Measurements from ENCODE around the gene TEX29.

The TEX29 gene

DNA sequence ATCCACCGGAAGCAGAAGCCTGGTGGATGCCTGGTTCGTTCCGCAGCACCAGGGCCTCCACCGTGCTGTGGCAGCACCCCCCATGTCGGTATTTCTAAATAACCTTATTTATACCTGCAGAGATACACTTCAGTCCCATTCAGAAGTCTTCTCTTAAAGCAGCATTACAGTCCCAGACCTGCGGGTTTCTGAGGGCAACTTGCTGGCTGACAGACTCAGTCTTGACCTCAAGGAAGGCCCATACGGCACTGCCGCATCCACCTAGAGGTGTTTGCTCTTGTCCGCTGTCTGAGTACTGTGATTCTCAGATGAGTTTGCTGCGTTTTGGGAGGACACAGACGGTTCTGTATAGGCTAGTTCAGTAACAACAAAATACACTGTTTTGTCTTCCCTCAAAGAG, 16.9 kb upstream of the TEX29 start:
- no peak for TF ChIP-seq EZH2 (IDR thresholded peaks at IDR 0.05; ENCODE audit: borderline replicate concordance, low read depth, low read length, severe bottlenecking)
- TF ChIP-seq, protein P1, sequence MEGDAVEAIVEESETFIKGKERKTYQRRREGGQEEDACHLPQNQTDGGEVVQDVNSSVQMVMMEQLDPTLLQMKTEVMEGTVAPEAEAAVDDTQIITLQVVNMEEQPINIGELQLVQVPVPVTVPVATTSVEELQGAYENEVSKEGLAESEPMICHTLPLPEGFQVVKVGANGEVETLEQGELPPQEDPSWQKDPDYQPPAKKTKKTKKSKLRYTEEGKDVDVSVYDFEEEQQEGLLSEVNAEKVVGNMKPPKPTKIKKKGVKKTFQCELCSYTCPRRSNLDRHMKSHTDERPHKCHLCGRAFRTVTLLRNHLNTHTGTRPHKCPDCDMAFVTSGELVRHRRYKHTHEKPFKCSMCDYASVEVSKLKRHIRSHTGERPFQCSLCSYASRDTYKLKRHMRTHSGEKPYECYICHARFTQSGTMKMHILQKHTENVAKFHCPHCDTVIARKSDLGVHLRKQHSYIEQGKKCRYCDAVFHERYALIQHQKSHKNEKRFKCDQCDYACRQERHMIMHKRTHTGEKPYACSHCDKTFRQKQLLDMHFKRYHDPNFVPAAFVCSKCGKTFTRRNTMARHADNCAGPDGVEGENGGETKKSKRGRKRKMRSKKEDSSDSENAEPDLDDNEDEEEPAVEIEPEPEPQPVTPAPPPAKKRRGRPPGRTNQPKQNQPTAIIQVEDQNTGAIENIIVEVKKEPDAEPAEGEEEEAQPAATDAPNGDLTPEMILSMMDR (IDR thresholded peaks at IDR 0.05; ENCODE audit: borderline replicate concordance, extremely low read depth, low read length, poor library complexity, severe bottlenecking): no peak
- no peak for DNase-seq
- H4K20me1 ChIP-seq (ENCODE audit: insufficient read depth, low read length): peaks cover 9% of the 10 kb centered on the region
- no peak overlapping the region for H3K4me3 ChIP-seq (ENCODE audit: low read depth in 1 of 2, low read length in 2 of 2)
- no peak overlapping the region for H3K27ac ChIP-seq (ENCODE audit: low read length)
- H3K9me3 ChIP-seq (ENCODE audit: insufficient read depth, low read length, severe bottlenecking): peaks cover 3% of the 10 kb centered on the region
- no peak overlapping the region for H3K4me2 ChIP-seq (ENCODE audit: insufficient read depth, low read length)
- H3K27me3 ChIP-seq (ENCODE audit: insufficient read depth, low read length, poor library complexity): no peaks in the 10 kb centered on the region
- no peaks in the 10 kb centered on the region; the same call in 1 of the 2 replicates for H3K79me2 ChIP-seq (ENCODE audit: insufficient read depth, low read length)
- H3K4me1 ChIP-seq (ENCODE audit: insufficient read depth, low read length): no peaks in the 10 kb centered on the region
- no peak overlapping the region for H2AFZ ChIP-seq (ENCODE audit: low read depth, low read length)
- H3K9ac ChIP-seq (ENCODE audit: low read depth, low read length): no peak overlapping the region
- ATAC-seq (ENCODE audit: insufficient read depth, low read depth): no peak
- H3K36me3 ChIP-seq (ENCODE audit: insufficient read depth, low read length): peaks cover 97% of the 10 kb centered on the region

DNA sequence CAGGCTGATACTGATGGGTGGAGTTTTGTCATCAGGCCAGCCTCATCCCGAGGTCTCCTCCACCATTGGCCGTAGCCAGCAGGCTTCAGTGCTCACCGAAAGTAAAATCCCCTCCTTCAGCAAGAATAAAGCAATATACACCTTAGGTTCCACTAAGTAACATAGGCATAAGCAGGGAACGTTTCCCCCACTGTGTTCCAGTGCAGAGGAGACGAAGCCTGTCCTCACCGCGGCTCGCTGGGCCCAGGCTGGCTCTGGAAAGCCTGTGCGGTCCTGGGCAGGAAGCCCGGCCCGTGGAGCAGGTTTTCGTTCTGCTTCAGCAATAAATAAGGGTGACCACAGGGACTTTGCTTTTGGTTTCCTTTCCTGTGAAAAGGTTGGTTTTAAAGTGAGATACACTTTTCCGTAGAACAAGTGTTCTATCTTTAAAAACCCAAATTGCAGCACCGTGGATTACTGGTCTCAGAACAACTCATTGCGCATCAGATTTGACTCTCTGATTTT, 16.3 kb upstream of the TEX29 start:
- Histone ChIP-seq H2AFZ (ENCODE audit: low read depth, low read length) (no peak overlapping the region), H3K4me2 (ENCODE audit: insufficient read depth, low read length) (no peak overlapping the region), H3K9ac (ENCODE audit: low read depth, low read length) (no peak overlapping the region), H3K4me1 (ENCODE audit: insufficient read depth, low read length) (no peaks in the 10 kb centered on the region), H3K79me2 (ENCODE audit: insufficient read depth, low read length) (peaks cover 2% of the 10 kb centered on the region; the same call in 1 of the 2 replicates), H3K27me3 (ENCODE audit: insufficient read depth, low read length, poor library complexity) (no peaks in the 10 kb centered on the region), H3K9me3 (ENCODE audit: insufficient read depth, low read length, severe bottlenecking) (peaks cover 5% of the 10 kb centered on the region), H3K4me3 (ENCODE audit: low read depth in 1 of 2, low read length in 2 of 2) (no peak overlapping the region), H3K27ac (ENCODE audit: low read length) (no peak overlapping the region), H3K36me3 (ENCODE audit: insufficient read depth, low read length) (peaks cover 95% of the 10 kb centered on the region), H4K20me1 (ENCODE audit: insufficient read depth, low read length) (peaks cover 5% of the 10 kb centered on the region)
- TF ChIP-seq, protein P1 (IDR thresholded peaks at IDR 0.05; ENCODE audit: borderline replicate concordance, extremely low read depth, low read length, poor library complexity, severe bottlenecking): no peak
- TF ChIP-seq EZH2 (IDR thresholded peaks at IDR 0.05; ENCODE audit: borderline replicate concordance, low read depth, low read length, severe bottlenecking): no peak
- ATAC-seq (ENCODE audit: insufficient read depth, low read depth) (no peak), DNase-seq (no peak)

DNA sequence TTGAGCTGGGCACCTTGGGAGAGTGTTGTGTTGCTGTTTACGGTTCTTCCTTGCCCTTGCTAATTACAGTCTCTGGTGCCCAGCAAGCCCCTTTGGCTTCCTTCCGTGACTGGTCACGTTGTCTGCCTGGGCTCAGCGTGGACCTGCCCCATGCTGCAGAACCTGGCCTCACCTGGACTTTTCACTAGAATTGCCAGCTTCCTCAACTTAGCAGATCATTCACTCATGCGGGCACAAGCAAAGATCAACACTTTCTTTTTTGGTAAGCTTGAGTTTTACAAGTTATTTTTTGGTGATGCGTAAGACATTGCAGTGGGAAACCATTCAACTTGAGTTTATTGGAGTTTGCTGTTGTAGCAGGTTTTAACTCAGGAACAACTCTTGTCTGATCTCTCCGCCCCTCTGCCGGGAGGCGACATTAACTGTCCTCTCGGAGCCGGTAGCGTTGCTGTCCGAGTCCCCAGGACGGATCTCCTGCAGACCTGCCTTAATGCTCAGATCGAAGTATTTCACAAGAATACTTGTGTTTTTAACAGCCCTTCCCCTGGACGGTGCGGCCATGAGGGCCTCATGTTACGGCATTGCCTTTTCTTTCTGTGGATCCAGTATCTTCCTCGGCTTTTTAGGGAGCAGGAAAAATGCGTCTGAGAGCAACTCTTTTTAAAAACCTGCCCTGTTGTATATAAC, 15.7 kb upstream of the TEX29 start:
- ATAC-seq (ENCODE audit: insufficient read depth, low read depth): no peak
- peaks cover 5% of the 10 kb centered on the region; the same call in 1 of the 2 replicates for H4K20me1 ChIP-seq (ENCODE audit: insufficient read depth, low read length)
- no peak for DNase-seq
- H3K27ac ChIP-seq (ENCODE audit: low read length): no peak overlapping the region
- no peak overlapping the region for H3K9ac ChIP-seq (ENCODE audit: low read depth, low read length)
- H3K36me3 ChIP-seq (ENCODE audit: insufficient read depth, low read length): peaks cover 90% of the 10 kb centered on the region
- H3K4me2 ChIP-seq (ENCODE audit: insufficient read depth, low read length): no peak overlapping the region
- H2AFZ ChIP-seq (ENCODE audit: low read depth, low read length): no peak overlapping the region
- H3K79me2 ChIP-seq (ENCODE audit: insufficient read depth, low read length): peaks cover 2% of the 10 kb centered on the region; the same call in 1 of the 2 replicates
- H3K4me1 ChIP-seq (ENCODE audit: insufficient read depth, low read length): no peaks in the 10 kb centered on the region
- no peaks in the 10 kb centered on the region for H3K27me3 ChIP-seq (ENCODE audit: insufficient read depth, low read length, poor library complexity)
- TF ChIP-seq, protein P1 (IDR thresholded peaks at IDR 0.05; ENCODE audit: borderline replicate concordance, extremely low read depth, low read length, poor library complexity, severe bottlenecking): no peak
- no peak for TF ChIP-seq EZH2 (IDR thresholded peaks at IDR 0.05; ENCODE audit: borderline replicate concordance, low read depth, low read length, severe bottlenecking)
- H3K9me3 ChIP-seq (ENCODE audit: insufficient read depth, low read length, severe bottlenecking): peaks cover 5% of the 10 kb centered on the region
- no peak overlapping the region for H3K4me3 ChIP-seq (ENCODE audit: low read depth in 1 of 2, low read length in 2 of 2)
